NCI-H2029 (cell line): Measurements from ENCODE around the gene ENG.
A peak's percentile ranks its signal among the peaks of the same experiment; 100 is the strongest.

Experiments used
- DNase-seq: peaks from one replicate; lab custom pipeline; 2025; lab: John Stamatoyannopoulos, UW

ENG gene

GRCh38 chr9:127776195-127776923 is 78.1 kb downstream of the ENG start:
- DNase-seq: peak; percentile 17

GRCh38 chr9:127773981-127774380 is 80.5 kb downstream of the ENG start:
- no peak for DNase-seq

DNA sequence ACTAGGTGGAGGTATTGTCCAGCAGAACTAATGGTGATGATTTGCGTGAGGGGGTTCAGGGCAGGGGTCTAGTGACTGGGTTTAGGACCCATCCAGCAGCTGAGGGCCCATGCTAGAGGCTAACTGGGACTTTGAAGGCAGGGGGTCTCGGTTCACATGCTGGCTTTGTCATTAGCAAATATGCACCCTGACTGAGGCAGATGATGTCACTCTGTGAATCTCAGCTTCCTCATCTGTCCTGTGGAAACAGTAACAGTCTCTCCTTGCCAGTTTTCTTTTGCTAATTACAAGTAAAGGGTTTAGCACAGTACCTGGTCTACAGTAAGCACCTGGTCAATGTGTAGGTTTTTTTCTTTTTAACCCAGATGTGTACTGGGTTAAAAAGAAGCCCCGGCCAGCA is 81.2 kb downstream of the ENG start:
- no peak for DNase-seq

DNA sequence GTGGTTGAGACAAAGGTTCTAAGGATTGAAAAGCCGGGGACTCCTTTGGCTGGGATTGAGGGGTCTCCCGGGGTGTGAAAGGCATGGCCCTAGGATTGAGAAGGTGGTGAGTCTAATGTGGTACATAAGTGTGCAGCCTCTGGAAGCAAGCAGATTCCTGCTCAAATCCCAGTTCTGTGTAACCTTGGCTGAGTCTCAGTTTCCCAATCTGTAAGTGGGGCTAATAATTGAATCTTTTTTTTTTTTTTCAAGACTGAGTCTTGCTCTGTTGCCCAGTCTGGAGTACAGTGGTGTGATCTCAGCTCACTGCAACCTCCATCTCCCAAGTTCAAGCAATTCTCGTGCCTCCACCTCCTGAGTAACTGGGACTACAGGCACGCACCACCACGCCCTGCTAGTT is 81.9 kb downstream of the ENG start:
- no peak for DNase-seq

DNA sequence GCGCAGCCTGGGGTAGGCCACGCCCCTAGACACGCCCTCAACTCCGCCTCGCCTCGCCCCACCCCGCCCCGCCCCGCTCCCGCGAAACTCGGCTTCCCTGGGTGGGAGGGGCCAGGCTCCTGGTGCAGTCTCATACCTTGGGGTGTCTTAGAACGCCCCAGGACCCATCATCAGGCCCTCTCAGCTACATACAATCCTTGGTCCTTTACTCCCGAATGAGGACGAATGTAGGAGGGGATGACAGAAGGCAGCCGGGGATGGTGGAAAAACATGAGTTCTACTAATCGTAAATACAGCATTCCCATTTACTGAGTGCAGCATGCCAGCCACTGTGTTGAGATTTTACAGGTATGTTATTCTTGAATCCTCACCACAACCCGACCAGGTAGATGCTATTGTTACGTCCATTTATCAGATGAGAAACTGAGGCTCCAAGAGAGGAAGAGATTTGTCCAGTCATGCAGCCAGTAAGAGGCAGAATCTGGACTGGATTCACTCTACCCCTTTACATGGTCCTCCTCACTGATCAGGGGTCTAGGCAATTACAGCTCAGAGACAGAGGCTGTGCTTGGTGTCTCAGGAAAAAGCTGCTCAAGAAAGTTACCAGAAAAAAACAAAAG is 82.8 kb downstream of the ENG start:
- no peak for DNase-seq

DNA sequence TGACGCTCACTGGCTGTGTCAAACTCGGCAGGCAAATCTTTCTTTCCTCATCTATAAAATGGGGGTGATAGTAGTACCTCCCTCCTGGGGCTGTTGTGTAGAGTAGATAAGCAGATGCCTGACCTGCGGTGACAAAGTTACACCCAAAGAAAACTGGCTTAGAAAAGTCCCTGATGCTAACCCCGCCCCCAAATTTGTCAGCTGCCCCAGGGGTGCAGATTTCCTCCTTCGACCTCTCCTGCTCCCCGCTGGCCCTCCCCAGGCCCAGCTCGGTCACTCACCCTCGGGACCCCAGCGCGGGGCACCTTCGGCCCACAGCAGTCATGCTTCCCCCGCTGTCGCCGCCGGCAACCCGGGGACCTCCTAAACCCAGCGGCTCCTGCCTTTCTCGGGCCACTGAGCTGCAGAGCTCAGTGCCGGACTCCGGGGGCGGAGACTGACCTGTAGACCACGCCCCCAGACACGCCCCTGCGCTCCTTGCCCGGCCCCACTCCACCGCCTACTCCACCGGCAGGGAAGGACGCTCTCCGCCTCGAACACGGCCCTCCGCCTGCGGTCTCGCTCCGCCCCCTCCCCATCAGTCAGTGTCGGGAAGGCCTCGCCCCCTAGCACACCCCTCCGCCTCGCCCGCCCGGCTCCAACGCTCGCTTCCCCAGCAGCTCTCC is 83.4 kb downstream of the ENG start:
- DNase-seq: peak; percentile 97

- no peak for DNase-seq
Measured at GRCh38 chr9:127770583-127770904, 83.9 kb downstream of the ENG start.

DNA sequence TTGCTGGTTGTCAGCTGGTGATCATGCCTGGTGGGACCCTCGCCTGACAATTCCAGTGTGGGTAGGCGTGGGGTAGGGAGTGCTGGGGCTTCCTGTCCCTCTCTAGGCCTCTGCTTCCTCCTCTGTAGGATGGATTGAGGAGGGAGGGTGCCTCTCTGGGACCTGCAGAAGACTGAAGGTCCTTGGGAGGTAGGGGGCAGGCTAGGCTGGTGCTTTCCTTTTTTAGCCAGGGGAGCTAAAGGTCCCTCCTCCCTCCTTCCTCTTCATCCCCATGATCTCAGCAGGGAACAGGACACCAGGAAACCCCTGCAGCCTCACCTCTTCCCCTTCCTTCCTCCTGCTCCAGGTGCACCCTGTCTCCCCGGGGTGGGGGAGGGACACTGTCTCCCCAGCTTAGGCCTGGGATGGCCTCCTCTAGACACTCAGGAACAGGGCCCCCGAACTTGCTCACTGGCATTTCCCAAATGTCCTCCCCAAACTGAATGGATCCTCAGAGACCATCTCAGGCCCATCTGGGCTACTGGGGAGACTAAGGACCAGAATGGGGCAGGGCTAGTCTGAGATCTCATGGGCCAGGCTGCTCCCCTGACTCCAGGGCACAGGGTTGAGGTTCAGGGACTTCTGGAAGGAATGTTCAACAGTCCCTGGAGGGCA is 84.4 kb downstream of the ENG start:
- no peak for DNase-seq

DNA sequence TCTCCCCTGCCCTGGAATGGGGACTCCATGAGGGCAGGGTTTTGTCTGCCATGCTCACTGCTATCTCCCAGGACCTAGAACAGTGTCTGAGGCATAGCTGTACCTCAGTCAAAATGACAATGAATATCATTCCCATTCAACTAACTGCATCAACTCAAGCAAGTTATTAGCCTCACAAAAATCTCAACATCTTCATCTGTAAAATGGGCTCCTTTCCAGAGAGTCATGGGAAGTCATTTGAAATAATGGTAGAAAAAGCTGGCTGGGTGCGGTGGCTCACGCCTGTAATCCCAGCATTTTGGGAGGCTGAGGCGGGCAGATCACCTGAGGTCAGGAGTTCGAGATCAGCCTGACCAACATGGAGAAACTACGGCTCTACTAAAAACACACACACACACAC is 85.4 kb downstream of the ENG start:
- DNase-seq: no peak

GRCh38 chr9:127768698-127769097 is 85.8 kb downstream of the ENG start:
- DNase-seq: no peak

DNA sequence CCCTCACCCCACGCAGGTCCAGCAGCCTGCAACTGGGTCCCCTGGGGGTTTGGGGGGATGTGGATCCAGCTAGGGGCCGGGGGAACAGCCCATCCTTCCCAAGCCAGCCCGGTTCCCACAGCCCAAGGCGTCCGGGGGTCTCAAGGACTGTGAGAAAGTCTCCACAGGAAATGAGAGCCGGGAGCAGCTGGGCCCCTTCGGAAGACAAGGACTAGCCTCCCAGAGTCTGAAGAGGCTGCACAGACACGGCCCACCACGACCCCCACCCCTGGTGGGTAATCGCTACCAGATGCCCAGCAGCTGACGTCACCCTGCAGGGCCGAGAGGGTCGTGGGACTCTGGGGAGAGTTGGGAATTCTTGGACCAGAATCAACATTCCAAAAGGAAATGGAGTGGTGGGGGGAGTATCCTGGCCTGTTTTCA is 86.5 kb downstream of the ENG start:
- no peak for DNase-seq

DNA sequence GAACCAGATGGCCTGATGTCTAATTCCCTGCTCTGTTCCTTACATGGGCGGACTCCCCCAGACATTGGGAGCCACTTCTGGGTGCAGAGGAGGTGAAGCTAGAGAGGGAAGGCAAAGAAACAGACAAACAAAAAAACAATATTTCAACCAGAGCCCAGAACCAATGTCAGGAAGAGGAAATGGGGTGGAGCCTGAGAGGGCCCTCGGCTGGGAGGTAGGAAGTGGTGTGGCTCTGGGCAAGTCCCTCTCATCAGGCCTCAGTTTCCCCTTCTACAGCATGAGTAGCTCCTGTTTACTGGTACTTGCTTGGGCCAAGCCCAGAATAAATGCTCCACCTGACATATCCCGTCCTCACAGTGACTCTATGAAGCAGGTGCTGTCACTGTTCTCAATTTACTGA is 87.0 kb downstream of the ENG start:
- no peak for DNase-seq

DNA sequence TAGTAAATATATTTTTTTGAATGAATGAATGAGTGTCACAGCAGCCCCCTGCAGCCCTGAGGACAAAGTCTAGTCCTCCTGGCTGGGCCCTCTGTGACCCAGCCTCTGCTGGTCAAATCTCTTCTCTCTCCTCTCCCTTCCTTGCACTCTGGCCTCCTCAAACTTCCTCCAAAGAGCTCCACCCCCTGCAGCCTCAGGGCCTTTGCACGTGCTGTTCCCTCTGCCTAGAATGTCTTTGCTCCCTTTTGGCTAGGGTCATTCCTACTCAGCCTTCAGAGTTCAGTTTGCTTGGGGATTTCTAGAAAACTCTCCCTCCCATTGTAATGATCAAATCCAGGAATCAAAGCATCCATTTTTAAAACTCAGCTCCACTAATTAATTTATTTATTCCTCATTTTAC is 89.0 kb downstream of the ENG start:
- DNase-seq: no peak
